ENCODE measurements around the gene ERF. TPM values are rescaled to one million over a fixed set of nuclear protein-coding genes. Genes with fewer than 3 reads are reported as not detected.
A peak's percentile ranks its signal among the peaks of the same experiment; 100 is the strongest.

The ERF gene
- total RNA-seq, 2 experiments from 2014 or later = 52.4 to 55.6 TPM

- CTCF ChIA-PET = interaction anchor here (0.5 to 2.7 kb wide), 28 partner anchors 9 to 1526 kb away, joined by 3 to 57 read pairs (median 4); partner anchors contain the start of genes DEDD2, GSK3A, PAFAH1B3 and POU2F2
- Mint-ChIP-seq H3K4me1 (ENCODE audit: low read depth) (peaks cover 58% of the 10 kb centered on the region), H3K36me3 (ENCODE audit: low read depth) (peaks cover 7% of the 10 kb centered on the region), H3K4me3 (peak overlapping the region; percentile 81), H3K27ac (peak overlapping the region; percentile 90), H3K27me3 (ENCODE audit: low read depth) (no peaks in the 10 kb centered on the region), H3K9me3 (no peaks in the 10 kb centered on the region)
- DNase-seq = no peak
- intact Hi-C loops (cut with micrococcal nuclease) = no loop called here
Observed at GRCh38 chr19:42279155-42279901, 24.4 kb upstream of the ERF start.

GRCh38 chr19:42278452-42279154 lies 23.7 kb upstream of the ERF start:
- DNase-seq = no peak
- H3K4me1 Mint-ChIP-seq (ENCODE audit: low read depth) = peaks cover 58% of the 10 kb centered on the region
- H3K36me3 Mint-ChIP-seq (ENCODE audit: low read depth) = peaks cover 7% of the 10 kb centered on the region
- H3K27ac Mint-ChIP-seq = peak overlapping the region; percentile 4
- H3K4me3 Mint-ChIP-seq = peak overlapping the region; percentile 81
- CTCF ChIA-PET = interaction anchor here (0.5 to 2.7 kb wide), 18 partner anchors 8 to 170 kb away, joined by 3 to 57 read pairs (median 4); partner anchors contain the start of genes GSK3A, PAFAH1B3, POU2F2 and ZNF526
- intact Hi-C loops (cut with micrococcal nuclease) = no loop called here
- H3K27me3 Mint-ChIP-seq (ENCODE audit: low read depth) = no peaks in the 10 kb centered on the region
- no peaks in the 10 kb centered on the region for H3K9me3 Mint-ChIP-seq

- Mint-ChIP-seq H3K9me3 (no peaks in the 10 kb centered on the region), H3K27me3 (ENCODE audit: low read depth) (no peaks in the 10 kb centered on the region), H3K27ac (peak overlapping the region; percentile 4), H3K4me3 (no peak overlapping the region), H3K4me1 (ENCODE audit: low read depth) (peaks cover 60% of the 10 kb centered on the region), H3K36me3 (ENCODE audit: low read depth) (peaks cover 10% of the 10 kb centered on the region)
- intact Hi-C loops (cut with micrococcal nuclease) = no loop called here
- no peak for DNase-seq
- CTCF ChIA-PET = interaction anchor here (1.7 to 2.7 kb wide), 4 partner anchors 14 to 145 kb away, joined by 6 to 57 read pairs (median 10); partner anchors contain the start of genes GSK3A and POU2F2
Observed at GRCh38 chr19:42277821-42278451, 23.0 kb upstream of the ERF start.

GRCh38 chr19:42276821-42277220 lies 21.9 kb upstream of the ERF start:
- intact Hi-C loops (cut with micrococcal nuclease) = no loop called here
- DNase-seq = peak; percentile 58
- no peak overlapping the region for H3K4me3 Mint-ChIP-seq
- peaks cover 51% of the 10 kb centered on the region for H3K4me1 Mint-ChIP-seq (ENCODE audit: low read depth)
- no peak overlapping the region for H3K27ac Mint-ChIP-seq
- no peaks in the 10 kb centered on the region for H3K9me3 Mint-ChIP-seq
- H3K27me3 Mint-ChIP-seq (ENCODE audit: low read depth) = no peaks in the 10 kb centered on the region
- CTCF ChIA-PET = interaction anchor here (1.0 to 1.7 kb wide), 2 partner anchors 34 to 144 kb away, joined by 3 to 6 read pairs; partner anchors contain the start of gene POU2F2
- H3K36me3 Mint-ChIP-seq (ENCODE audit: low read depth) = peaks cover 10% of the 10 kb centered on the region

GRCh38 chr19:42276284-42276683 lies 21.4 kb upstream of the ERF start:
- Mint-ChIP-seq H3K27ac (no peak overlapping the region), H3K27me3 (ENCODE audit: low read depth) (no peaks in the 10 kb centered on the region), H3K4me3 (no peak overlapping the region), H3K36me3 (ENCODE audit: low read depth) (peaks cover 13% of the 10 kb centered on the region), H3K9me3 (no peaks in the 10 kb centered on the region), H3K4me1 (ENCODE audit: low read depth) (peaks cover 52% of the 10 kb centered on the region)
- DNase-seq = no peak
- intact Hi-C loops (cut with micrococcal nuclease) = no loop called here
- CTCF ChIA-PET = no interaction called here

GRCh38 chr19:42275517-42275916 lies 20.6 kb upstream of the ERF start:
- Mint-ChIP-seq H3K9me3 (no peaks in the 10 kb centered on the region), H3K4me1 (ENCODE audit: low read depth) (peaks cover 57% of the 10 kb centered on the region), H3K4me3 (no peak overlapping the region), H3K27me3 (ENCODE audit: low read depth) (no peaks in the 10 kb centered on the region), H3K36me3 (ENCODE audit: low read depth) (peaks cover 13% of the 10 kb centered on the region), H3K27ac (no peak overlapping the region)
- intact Hi-C loops (cut with micrococcal nuclease) = no loop called here
- CTCF ChIA-PET = interaction anchor here (1.6 kb wide), 1 partner anchor 31 kb away, joined by 4 read pairs; no protein-coding TSS in a partner anchor
- no peak for DNase-seq

GRCh38 chr19:42275103-42275502 lies 20.2 kb upstream of the ERF start:
- Mint-ChIP-seq H3K27me3 (ENCODE audit: low read depth) (no peaks in the 10 kb centered on the region), H3K27ac (no peak overlapping the region), H3K4me3 (no peak overlapping the region), H3K36me3 (ENCODE audit: low read depth) (peaks cover 13% of the 10 kb centered on the region), H3K4me1 (ENCODE audit: low read depth) (peaks cover 61% of the 10 kb centered on the region), H3K9me3 (no peaks in the 10 kb centered on the region)
- intact Hi-C loops (cut with micrococcal nuclease) = no loop called here
- no peak for DNase-seq
- CTCF ChIA-PET = interaction anchor here (1.6 kb wide), 1 partner anchor 30 kb away, joined by 4 read pairs; no protein-coding TSS in a partner anchor

GRCh38 chr19:42274065-42274682 lies 19.2 kb upstream of the ERF start:
- Mint-ChIP-seq H3K9me3 (no peaks in the 10 kb centered on the region), H3K4me3 (no peak overlapping the region), H3K27me3 (ENCODE audit: low read depth) (no peaks in the 10 kb centered on the region), H3K36me3 (ENCODE audit: low read depth) (peaks cover 14% of the 10 kb centered on the region), H3K4me1 (ENCODE audit: low read depth) (peaks cover 61% of the 10 kb centered on the region), H3K27ac (no peak overlapping the region)
- CTCF ChIA-PET = interaction anchor here (0.8 to 1.6 kb wide), 2 partner anchors 25 to 29 kb away, joined by 3 to 4 read pairs; no protein-coding TSS in a partner anchor
- no peak for DNase-seq
- intact Hi-C loops (cut with micrococcal nuclease) = no loop called here

- peaks cover 14% of the 10 kb centered on the region for H3K36me3 Mint-ChIP-seq (ENCODE audit: low read depth)
- peaks cover 55% of the 10 kb centered on the region for H3K4me1 Mint-ChIP-seq (ENCODE audit: low read depth)
- CTCF ChIA-PET = no interaction called here
- no peak for DNase-seq
- H3K27me3 Mint-ChIP-seq (ENCODE audit: low read depth) = no peaks in the 10 kb centered on the region
- no peaks in the 10 kb centered on the region for H3K9me3 Mint-ChIP-seq
- H3K27ac Mint-ChIP-seq = no peak overlapping the region
- no peak overlapping the region for H3K4me3 Mint-ChIP-seq
- intact Hi-C loops (cut with micrococcal nuclease) = no loop called here
Observed at GRCh38 chr19:42273407-42274064, 18.6 kb upstream of the ERF start.

- no peaks in the 10 kb centered on the region for H3K9me3 Mint-ChIP-seq
- intact Hi-C loops (cut with micrococcal nuclease) = no loop called here
- peaks cover 51% of the 10 kb centered on the region for H3K4me1 Mint-ChIP-seq (ENCODE audit: low read depth)
- no peak for DNase-seq
- H3K27ac Mint-ChIP-seq = peak overlapping the region; percentile 36
- H3K4me3 Mint-ChIP-seq = no peak overlapping the region
- H3K27me3 Mint-ChIP-seq (ENCODE audit: low read depth) = no peaks in the 10 kb centered on the region
- H3K36me3 Mint-ChIP-seq (ENCODE audit: low read depth) = peaks cover 14% of the 10 kb centered on the region
- CTCF ChIA-PET = no interaction called here
Observed at GRCh38 chr19:42272989-42273406, 18.1 kb upstream of the ERF start.

GRCh38 chr19:42272535-42272897 lies 17.6 kb upstream of the ERF start:
- Mint-ChIP-seq H3K36me3 (ENCODE audit: low read depth) (peaks cover 14% of the 10 kb centered on the region), H3K9me3 (no peaks in the 10 kb centered on the region), H3K27me3 (ENCODE audit: low read depth) (no peaks in the 10 kb centered on the region), H3K4me3 (no peak overlapping the region), H3K27ac (no peak overlapping the region), H3K4me1 (ENCODE audit: low read depth) (peaks cover 55% of the 10 kb centered on the region)
- intact Hi-C loops (cut with micrococcal nuclease) = no loop called here
- no peak for DNase-seq
- CTCF ChIA-PET = no interaction called here

All from activated naive CD4-positive, alpha-beta T cell treated with anti-CD3 and anti-CD28 coated beads for 36 hours (primary cell).